GM12891 (cell line): ENCODE measurements around the gene LAMA2.

ENCODE experiments used
- POLR2A ChIP-seq: IDR thresholded peaks from 2 replicates; pipeline ENCODE4 v1.6.1; 2011; ENCODE audit warnings: low read depth, low read length, control low read depth
- POLR2AphosphoS5 ChIP-seq: IDR thresholded peaks from 2 replicates; pipeline ENCODE4 v1.6.1; 2011; ENCODE audit warnings: low read depth, low read length, control low read depth
- SPI1 ChIP-seq: IDR thresholded peaks from 2 replicates; pipeline ENCODE4 v1.6.1; 2011; ENCODE audit warnings: low read depth, low read length, control low read depth
- TAF1 ChIP-seq: IDR thresholded peaks from 2 replicates; pipeline ENCODE4 v1.6.1; 2011; ENCODE audit warnings: low read depth, low read length, control low read depth

- TF ChIP-seq POLR2AphosphoS5 (no peak), POLR2A (no peak), TAF1 (no peak), SPI1 (no peak)
These were observed 452.9 kb downstream of the LAMA2 start for GRCh38 chr6:129335792-129336191.
